DMS53 treated with DMSO at 0.1 percent for 48 hours (cell line): Measurements from ENCODE around the gene TCF7L2.

ENCODE experiments used
- DNase-seq: peaks from one replicate; lab custom pipeline; 2025; ENCODE audit not compliant: unreplicated experiment; lab: John Stamatoyannopoulos, UW

Gene TCF7L2

GRCh38 chr10:112949875-112950507 lies at the start of gene TCF7L2:
TSS of gene TCF7L2 (plus strand) at chr10:112950247. CDS start at chr10:112950757, 510 bp downstream.
- peak; percentile 94 for DNase-seq

GRCh38 chr10:112902730-112903129 lies 47.3 kb upstream of the TCF7L2 start:
- DNase-seq: no peak

GRCh38 chr10:112904000-112904399 lies 46.0 kb upstream of the TCF7L2 start:
- no peak for DNase-seq

DNA sequence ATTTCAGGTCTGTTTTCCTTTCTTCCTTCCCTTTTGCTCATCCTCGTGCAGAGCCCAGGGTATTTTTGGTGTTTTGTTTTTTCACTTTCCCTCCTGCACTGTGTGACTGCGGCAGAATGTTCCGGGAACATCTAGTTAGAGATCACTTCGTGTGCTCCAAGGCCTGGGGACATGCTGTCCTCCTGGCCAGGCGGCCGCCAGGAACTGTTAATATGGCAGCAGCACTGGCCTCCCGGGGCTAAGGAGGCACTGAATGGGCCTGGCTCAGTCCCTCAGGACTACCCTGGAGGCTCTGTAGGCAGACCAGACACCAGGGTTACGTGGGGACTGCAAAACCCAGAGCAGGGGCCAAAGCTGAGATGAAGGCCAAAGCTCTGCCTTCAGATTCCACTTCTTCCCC lies 43.1 kb upstream of the TCF7L2 start:
- no peak for DNase-seq

DNA sequence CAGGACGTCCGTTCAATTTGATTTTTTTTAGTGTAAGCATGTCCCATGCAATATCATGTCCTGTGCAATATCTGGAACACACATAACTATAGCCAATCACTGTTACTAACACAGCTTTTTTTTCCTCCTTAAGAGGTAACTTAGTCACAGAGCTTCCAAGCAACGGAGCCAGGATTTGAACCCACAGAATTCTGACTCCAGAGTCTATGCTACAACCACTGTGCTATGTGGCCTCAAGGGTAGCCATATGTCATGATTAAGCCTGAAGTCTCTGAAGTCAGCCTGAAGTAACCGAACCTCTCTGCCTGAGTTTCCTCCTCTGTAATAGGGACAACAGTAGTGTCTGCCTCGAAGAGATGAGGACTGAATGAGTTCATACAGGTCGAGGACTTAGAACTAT lies 42.2 kb upstream of the TCF7L2 start:
- DNase-seq: no peak

DNA sequence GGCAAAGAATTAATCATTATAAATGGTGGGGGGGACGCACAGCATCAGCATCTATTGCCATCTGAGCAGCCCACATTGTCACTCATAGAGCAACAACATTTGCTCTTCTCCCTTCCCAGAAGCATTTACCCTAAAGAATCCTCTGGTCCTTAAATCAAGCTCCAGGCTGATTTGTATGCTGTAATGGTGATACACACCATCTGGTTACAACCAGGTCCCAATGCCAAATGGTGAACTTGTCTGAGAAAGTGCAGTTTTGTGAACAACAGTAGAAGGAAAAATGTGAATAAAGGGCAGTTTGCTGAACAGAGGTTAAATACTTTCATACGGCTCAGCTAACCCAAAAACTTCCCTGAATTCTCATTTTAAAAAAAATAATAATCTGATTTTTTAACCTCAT lies 38.8 kb upstream of the TCF7L2 start:
- no peak for DNase-seq

- peak; percentile 54 for DNase-seq
These were observed 37.6 kb upstream of the TCF7L2 start for GRCh38 chr10:112912410-112912928.

DNA sequence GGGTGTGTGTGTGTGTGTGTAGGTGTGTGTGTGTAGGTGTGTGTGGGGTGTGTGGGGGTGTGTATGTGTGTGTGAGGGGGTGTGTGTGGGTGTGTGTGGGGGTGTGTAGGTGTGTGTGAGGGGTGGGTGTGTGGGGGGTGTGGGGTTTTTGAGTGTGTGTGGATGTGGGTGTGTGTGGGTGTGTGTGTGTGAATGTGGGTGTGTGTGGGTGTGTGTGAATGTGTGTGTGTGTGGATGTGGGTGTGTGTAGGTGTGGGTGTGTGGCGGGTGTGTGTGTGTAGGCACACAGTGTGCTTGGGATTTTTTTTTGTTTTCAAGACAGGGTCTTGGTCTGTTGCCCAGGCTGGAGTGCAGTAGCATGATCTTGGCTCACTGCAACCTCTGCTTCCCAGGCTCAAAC lies 36.8 kb upstream of the TCF7L2 start:
- DNase-seq: no peak

DNA sequence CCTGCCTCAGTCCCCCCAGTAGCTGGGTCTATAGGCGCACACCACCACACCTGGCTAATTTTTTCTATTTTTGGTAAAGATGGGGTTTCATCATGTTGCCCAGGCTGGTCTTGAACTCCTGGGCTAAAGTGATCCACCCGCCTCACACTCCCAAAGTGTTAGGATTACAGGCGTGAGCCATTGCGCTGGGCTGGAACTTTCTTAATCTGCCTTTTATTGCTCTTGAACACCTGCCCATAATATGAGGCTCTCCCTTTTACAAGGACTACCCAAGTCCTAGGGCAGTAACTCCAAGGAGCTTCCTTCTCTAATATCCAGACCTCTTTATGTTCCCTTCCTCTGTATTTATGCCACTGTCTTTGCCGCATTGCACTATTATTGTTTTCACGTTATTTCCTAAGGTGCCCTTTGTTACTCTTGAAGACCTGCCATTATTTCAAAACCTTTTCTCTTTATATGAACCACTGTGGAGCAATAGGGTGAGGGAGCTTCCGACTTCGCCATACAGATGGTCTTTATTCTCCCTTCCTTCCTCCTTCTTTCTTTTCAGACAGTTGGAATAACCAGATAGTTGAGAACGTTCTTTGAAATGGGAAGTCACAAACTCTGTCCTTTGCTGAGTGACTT lies 36.3 kb upstream of the TCF7L2 start:
- no peak for DNase-seq

- DNase-seq: no peak
These were observed 35.6 kb upstream of the TCF7L2 start for GRCh38 chr10:112914288-112914952.

DNA sequence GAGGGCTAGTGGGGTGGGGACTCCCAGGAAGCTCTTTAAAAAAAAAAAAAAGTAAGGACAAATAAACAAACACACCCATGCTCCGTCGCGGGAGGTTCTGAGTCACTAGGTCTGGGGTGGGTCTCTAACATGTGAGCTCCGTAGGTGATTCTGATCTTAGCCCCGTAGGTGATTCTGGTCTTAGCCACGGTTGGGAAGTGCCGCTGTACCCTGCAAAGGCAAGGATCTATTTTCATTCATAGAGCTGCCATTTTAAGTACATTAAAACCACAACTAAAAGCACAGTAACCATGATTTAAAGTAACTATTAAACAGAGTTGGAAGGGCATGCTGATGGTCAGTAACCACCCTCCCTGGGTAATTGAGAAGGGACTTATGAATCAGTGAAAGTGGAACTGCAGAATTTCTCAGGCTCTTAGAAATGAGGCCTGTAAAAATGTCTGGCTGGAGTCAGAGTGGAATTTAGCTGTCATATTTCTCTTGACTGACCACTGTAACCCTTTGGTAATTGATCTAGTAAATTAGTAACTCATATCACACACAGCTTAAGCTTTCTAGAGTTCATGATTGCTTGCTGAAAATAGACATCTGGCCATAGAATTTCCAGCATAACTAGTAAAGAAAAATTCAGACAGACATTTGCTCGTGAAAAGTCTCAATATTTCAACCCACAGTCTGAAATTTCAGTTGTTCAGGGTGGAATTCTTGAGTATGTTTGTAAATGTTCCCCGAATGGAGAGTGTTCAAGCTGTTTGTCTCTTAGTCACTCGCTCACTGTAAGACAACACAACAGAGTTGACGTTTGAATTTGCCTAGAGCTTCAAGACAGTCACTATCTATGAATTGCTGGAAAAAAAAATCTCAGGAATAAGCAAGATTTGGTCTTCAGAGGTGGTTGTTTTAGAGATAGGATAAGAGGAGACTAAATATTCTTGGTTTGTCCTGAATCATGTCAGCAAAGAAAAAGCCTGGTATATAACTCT lies 34.2 kb upstream of the TCF7L2 start:
- no peak for DNase-seq

- no peak for DNase-seq
These were observed 32.4 kb upstream of the TCF7L2 start for GRCh38 chr10:112917681-112918080.

DNA sequence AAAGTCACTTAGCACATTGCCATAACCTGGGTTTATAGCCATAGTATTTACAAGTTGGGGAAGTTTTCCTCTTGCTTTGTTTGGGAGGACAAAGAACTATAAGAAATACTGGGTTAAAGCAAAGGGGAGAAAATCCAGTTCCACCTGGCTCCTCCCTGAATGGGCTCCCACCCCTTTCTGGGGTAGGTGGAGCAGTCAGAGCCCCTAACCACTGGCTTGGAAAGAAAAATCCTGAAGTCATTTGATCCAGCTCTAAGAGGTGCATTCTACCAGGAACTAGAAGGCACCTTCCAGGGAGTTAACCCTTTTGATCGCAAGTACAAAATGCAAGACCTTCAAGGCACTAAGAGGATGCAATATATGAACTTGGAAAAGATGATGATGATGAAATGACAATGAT lies 31.3 kb upstream of the TCF7L2 start:
- DNase-seq: no peak

- no peak for DNase-seq
These were observed 30.3 kb upstream of the TCF7L2 start for GRCh38 chr10:112919721-112920120.

GRCh38 chr10:112926906-112927688 lies 22.9 kb upstream of the TCF7L2 start:
- DNase-seq: no peak

DNA sequence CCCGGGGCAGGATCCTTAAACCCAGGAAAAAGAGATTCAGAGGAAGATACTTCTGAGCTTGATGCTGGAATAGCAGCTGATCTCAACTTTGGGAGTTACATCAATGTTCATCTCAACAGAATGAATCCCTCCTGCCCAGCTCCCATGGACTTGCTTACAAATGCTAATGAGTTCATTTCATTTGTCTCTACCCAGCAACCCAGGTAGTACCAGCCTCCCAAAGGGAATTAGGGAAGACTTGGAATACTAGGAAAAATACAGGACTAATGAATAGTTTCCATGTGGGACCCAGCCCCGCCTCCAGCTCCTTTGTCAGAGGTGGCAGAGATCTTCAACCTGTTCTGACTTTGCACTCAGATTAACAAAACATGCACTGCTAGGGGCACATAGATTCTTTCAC lies 22.1 kb upstream of the TCF7L2 start:
- DNase-seq: no peak

DNA sequence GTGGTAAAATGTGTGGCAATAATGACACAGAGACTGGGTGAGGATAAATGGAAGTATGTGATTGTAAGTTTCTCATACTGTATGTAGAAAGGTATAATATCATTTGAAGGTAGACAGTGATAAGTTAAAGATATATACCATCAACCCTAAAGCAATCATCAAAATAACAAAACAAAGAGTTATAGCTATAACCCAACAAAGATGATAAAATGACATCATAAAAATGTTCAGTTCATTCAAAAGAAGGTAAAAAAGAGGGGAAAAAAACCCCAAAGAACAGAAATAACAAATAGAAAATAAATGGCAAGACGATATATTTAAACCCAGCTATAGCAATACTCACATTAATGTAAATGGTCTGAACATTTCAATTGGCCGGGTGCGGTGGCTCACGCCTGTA lies 17.4 kb upstream of the TCF7L2 start:
- no peak for DNase-seq

- DNase-seq: no peak
These were observed 15.9 kb upstream of the TCF7L2 start for GRCh38 chr10:112934193-112934592.

GRCh38 chr10:112938808-112939482 lies 11.1 kb upstream of the TCF7L2 start:
- no peak for DNase-seq

- no peak for DNase-seq
These were observed 4.2 kb upstream of the TCF7L2 start for GRCh38 chr10:112945811-112946210.
